GM12801 (cell line): Measurements from ENCODE around the gene CFAP99.

Source experiments
- CTCF ChIP-seq: IDR thresholded peaks from one replicate; pipeline ENCODE4 v1.5.1; 2011; ENCODE audit warnings: control low read depth; ENCODE audit not compliant: insufficient read length; ENCODE audit errors: extremely low read depth

Gene CFAP99

GRCh38 chr4:2510351-2511259, 91.8 kb downstream of the CFAP99 start:
- TF ChIP-seq CTCF = no peak

- no peak for TF ChIP-seq CTCF
These were observed 92.9 kb downstream of the CFAP99 start for GRCh38 chr4:2511645-2512131.
